ENCODE results near the gene DCAF8L2. TPM values are rescaled to one million over a fixed set of nuclear protein-coding genes. Genes with fewer than 3 reads are reported as not detected.

The DCAF8L2 gene
- total RNA-seq: not detected in 2 replicates

DNA sequence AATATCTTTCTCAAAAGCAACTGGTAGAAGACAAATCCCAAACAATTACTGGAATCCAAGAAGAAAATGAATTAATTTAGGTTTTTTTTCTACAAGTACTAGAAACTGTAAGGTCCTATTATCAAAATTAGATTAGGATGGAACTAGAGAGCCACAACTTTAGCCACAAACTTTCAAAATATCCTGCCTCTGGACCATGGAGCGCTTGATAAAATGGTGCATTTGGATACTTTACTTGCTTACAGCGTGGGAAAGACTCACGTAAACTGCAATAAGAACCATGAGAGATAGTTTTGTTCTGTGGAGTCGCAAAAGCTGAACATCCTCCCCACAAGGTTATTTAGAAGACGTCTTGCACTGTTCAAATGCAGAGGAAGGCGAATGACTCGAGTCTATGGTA lies at the start of gene DCAF8L2:
DCAF8L2 (plus strand) TSS at position 301 of the 400 bp plus-strand sequence. CDS start 156,552 bp downstream, outside the sequence.

Other genes with a start within 250 kb of the DCAF8L2 start
- not detected in 2 replicates for gene PPP4R3C, start 127.0 kb upstream of the DCAF8L2 start, total RNA-seq
- gene MAGEB10, start 217.6 kb downstream of the DCAF8L2 start, total RNA-seq: not detected in 2 replicates